ENCODE results near the gene BCR.

The BCR gene

GRCh38 chr22:23192558-23192957 lies 12.2 kb downstream of the BCR start:
- TF ChIP-seq TAF1 (IDR thresholded peaks at IDR 0.05; ENCODE audit: borderline replicate concordance, low read depth, low read length) (no peak), POLR2AphosphoS5 (IDR thresholded peaks at IDR 0.05; ENCODE audit: low read depth, low read length) (no peak), POLR2A (IDR thresholded peaks at IDR 0.05; ENCODE audit: low read depth, low read length) (no peak)

GRCh38 chr22:23193196-23193827 lies 13.0 kb downstream of the BCR start:
- TF ChIP-seq POLR2A (IDR thresholded peaks at IDR 0.05; ENCODE audit: low read depth, low read length) (no peak), TAF1 (IDR thresholded peaks at IDR 0.05; ENCODE audit: borderline replicate concordance, low read depth, low read length) (no peak), POLR2AphosphoS5 (IDR thresholded peaks at IDR 0.05; ENCODE audit: low read depth, low read length) (no peak)
- DNase-seq (ENCODE audit: insufficient read length) = no peak
- no peak for FAIRE-seq

More at GRCh38 chr22:23192558-23192957, 12.2 kb downstream of the BCR start:
- FAIRE-seq = no peak
- no peak for DNase-seq (ENCODE audit: insufficient read length)

- DNase-seq (ENCODE audit: insufficient read length) (no peak), FAIRE-seq (no peak)
- no peak for TF ChIP-seq TAF1 (IDR thresholded peaks at IDR 0.05; ENCODE audit: borderline replicate concordance, low read depth, low read length)
- no peak for TF ChIP-seq POLR2AphosphoS5 (IDR thresholded peaks at IDR 0.05; ENCODE audit: low read depth, low read length)
- no peak for TF ChIP-seq POLR2A (IDR thresholded peaks at IDR 0.05; ENCODE audit: low read depth, low read length)
These were observed 13.6 kb downstream of the BCR start for GRCh38 chr22:23193882-23194281.

- FAIRE-seq (no peak), DNase-seq (ENCODE audit: insufficient read length) (no peak)
- TF ChIP-seq TAF1 (IDR thresholded peaks at IDR 0.05; ENCODE audit: borderline replicate concordance, low read depth, low read length) (no peak), POLR2AphosphoS5 (IDR thresholded peaks at IDR 0.05; ENCODE audit: low read depth, low read length) (no peak), POLR2A (IDR thresholded peaks at IDR 0.05; ENCODE audit: low read depth, low read length) (no peak)
These were observed 15.9 kb downstream of the BCR start for GRCh38 chr22:23196165-23196564.

GRCh38 chr22:23197836-23198235 lies 17.5 kb downstream of the BCR start:
- no peak for FAIRE-seq

GRCh38 chr22:23199159-23199558 lies 18.9 kb downstream of the BCR start:
- no peak for FAIRE-seq
- no peak for DNase-seq (ENCODE audit: insufficient read length)
- no peak for TF ChIP-seq POLR2A (IDR thresholded peaks at IDR 0.05; ENCODE audit: low read depth, low read length)
- no peak for TF ChIP-seq POLR2AphosphoS5 (IDR thresholded peaks at IDR 0.05; ENCODE audit: low read depth, low read length)
- no peak for TF ChIP-seq TAF1 (IDR thresholded peaks at IDR 0.05; ENCODE audit: borderline replicate concordance, low read depth, low read length)

More at GRCh38 chr22:23197836-23198235, 17.5 kb downstream of the BCR start:
- TF ChIP-seq POLR2A (IDR thresholded peaks at IDR 0.05; ENCODE audit: low read depth, low read length) = no peak
- TF ChIP-seq POLR2AphosphoS5 (IDR thresholded peaks at IDR 0.05; ENCODE audit: low read depth, low read length) = no peak
- no peak for TF ChIP-seq TAF1 (IDR thresholded peaks at IDR 0.05; ENCODE audit: borderline replicate concordance, low read depth, low read length)
- DNase-seq (ENCODE audit: insufficient read length) = no peak

- no peak for TF ChIP-seq POLR2AphosphoS5 (IDR thresholded peaks at IDR 0.05; ENCODE audit: low read depth, low read length)
- TF ChIP-seq TAF1 (IDR thresholded peaks at IDR 0.05; ENCODE audit: borderline replicate concordance, low read depth, low read length) = no peak
- no peak for TF ChIP-seq POLR2A (IDR thresholded peaks at IDR 0.05; ENCODE audit: low read depth, low read length)
- DNase-seq (ENCODE audit: insufficient read length) (no peak), FAIRE-seq (no peak)
These were observed 20.6 kb downstream of the BCR start for GRCh38 chr22:23200898-23201297.

GRCh38 chr22:23202812-23203451 lies 22.6 kb downstream of the BCR start:
- FAIRE-seq (no peak), DNase-seq (ENCODE audit: insufficient read length) (no peak)
- TF ChIP-seq POLR2A (IDR thresholded peaks at IDR 0.05; ENCODE audit: low read depth, low read length) (no peak), TAF1 (IDR thresholded peaks at IDR 0.05; ENCODE audit: borderline replicate concordance, low read depth, low read length) (no peak), POLR2AphosphoS5 (IDR thresholded peaks at IDR 0.05; ENCODE audit: low read depth, low read length) (no peak)

- TF ChIP-seq POLR2AphosphoS5 (IDR thresholded peaks at IDR 0.05; ENCODE audit: low read depth, low read length) = no peak
- no peak for TF ChIP-seq TAF1 (IDR thresholded peaks at IDR 0.05; ENCODE audit: borderline replicate concordance, low read depth, low read length)
- no peak for DNase-seq (ENCODE audit: insufficient read length)
- no peak for FAIRE-seq
These were observed 23.3 kb downstream of the BCR start for GRCh38 chr22:23203452-23204124.

GRCh38 chr22:23204125-23204488 lies 23.8 kb downstream of the BCR start:
- no peak for DNase-seq (ENCODE audit: insufficient read length)
- TF ChIP-seq TAF1 (IDR thresholded peaks at IDR 0.05; ENCODE audit: borderline replicate concordance, low read depth, low read length) = no peak
- TF ChIP-seq POLR2A (IDR thresholded peaks at IDR 0.05; ENCODE audit: low read depth, low read length) = no peak
- no peak for TF ChIP-seq POLR2AphosphoS5 (IDR thresholded peaks at IDR 0.05; ENCODE audit: low read depth, low read length)
- FAIRE-seq = no peak

GRCh38 chr22:23204541-23205157 lies 24.3 kb downstream of the BCR start:
- no peak for TF ChIP-seq POLR2A (IDR thresholded peaks at IDR 0.05; ENCODE audit: low read depth, low read length)
- no peak for TF ChIP-seq POLR2AphosphoS5 (IDR thresholded peaks at IDR 0.05; ENCODE audit: low read depth, low read length)
- TF ChIP-seq TAF1 (IDR thresholded peaks at IDR 0.05; ENCODE audit: borderline replicate concordance, low read depth, low read length) = no peak
- DNase-seq (ENCODE audit: insufficient read length) (no peak), FAIRE-seq (no peak)

Measured in GM12892 (cell line).